Central memory CD8-positive, alpha-beta T cell (primary cell): ENCODE measurements around the gene CMIP.

ENCODE experiments used
- ATAC-seq: fragments of 150-1000 bp; cut with Tn5 transposase; replicated peaks from 2 replicates; pipeline ENCODE4 v1.10.0; 2022; ENCODE audit warnings: mild to moderate bottlenecking, moderate FRiP score, moderate number of reproducible peaks; ENCODE audit not compliant: poor library complexity, severe bottlenecking; ENCODE audit errors: extremely low read depth
- DNase-seq, 2 donors: peaks; one replicate each; pipeline ENCODE4 v3.0.0; 2021; ENCODE audit warnings: low spot score in 2 of 2
- H3K27ac Mint-ChIP-seq: one replicate; pipeline ENCODE4 v1.8.0; 2022; ENCODE audit warnings: low read depth, mild to moderate bottlenecking, moderate library complexity, mixed read lengths
- H3K27me3 Mint-ChIP-seq: one replicate; pipeline ENCODE4 v1.8.0; 2022; ENCODE audit warnings: mixed read lengths
- H3K36me3 Mint-ChIP-seq: one replicate; pipeline ENCODE4 v1.8.0; 2022; ENCODE audit warnings: mild to moderate bottlenecking, moderate library complexity, mixed read lengths; ENCODE audit not compliant: insufficient read depth
- H3K4me1 Mint-ChIP-seq: one replicate; pipeline ENCODE4 v1.8.0; 2022; ENCODE audit warnings: mixed read lengths
- H3K4me3 Mint-ChIP-seq: one replicate; pipeline ENCODE4 v1.8.0; 2022; ENCODE audit warnings: mild to moderate bottlenecking, moderate library complexity, mixed read lengths
- H3K9me3 Mint-ChIP-seq: one replicate; pipeline ENCODE4 v1.8.0; 2022; ENCODE audit warnings: mixed read lengths

Gene CMIP

GRCh38 chr16:81527477-81528178, 83.0 kb downstream of the CMIP start:
- no peak for ATAC-seq
- Mint-ChIP-seq H3K4me1 (peaks cover 68% of the 10 kb centered on the region), H3K27ac (peak overlapping the region; percentile 96), H3K4me3 (peak overlapping the region; percentile 60), H3K9me3 (no peaks in the 10 kb centered on the region), H3K36me3 (peaks cover 24% of the 10 kb centered on the region), H3K27me3 (no peaks in the 10 kb centered on the region)
- DNase-seq, result no peak

- DNase-seq (no peak), ATAC-seq (no peak)
- no peak overlapping the region for H3K4me3 Mint-ChIP-seq
- no peaks in the 10 kb centered on the region for H3K27me3 Mint-ChIP-seq
- H3K27ac Mint-ChIP-seq, result peak overlapping the region; percentile 96
- H3K9me3 Mint-ChIP-seq, result no peaks in the 10 kb centered on the region
- H3K4me1 Mint-ChIP-seq, result peaks cover 68% of the 10 kb centered on the region
- peaks cover 24% of the 10 kb centered on the region for H3K36me3 Mint-ChIP-seq
Observed at GRCh38 chr16:81528256-81528655, 83.6 kb downstream of the CMIP start.

GRCh38 chr16:81530296-81530721, 85.7 kb downstream of the CMIP start:
- H3K4me1 Mint-ChIP-seq, result peaks cover 57% of the 10 kb centered on the region

GRCh38 chr16:81530814-81531213, 86.2 kb downstream of the CMIP start:
- DNase-seq (no peak), ATAC-seq (no peak)
- Mint-ChIP-seq H3K27ac (no peak overlapping the region), H3K36me3 (peaks cover 17% of the 10 kb centered on the region), H3K4me1 (peaks cover 52% of the 10 kb centered on the region), H3K4me3 (no peak overlapping the region), H3K27me3 (no peaks in the 10 kb centered on the region), H3K9me3 (no peaks in the 10 kb centered on the region)

More at GRCh38 chr16:81530296-81530721, 85.7 kb downstream of the CMIP start:
- no peaks in the 10 kb centered on the region for H3K9me3 Mint-ChIP-seq
- H3K27ac Mint-ChIP-seq, result peak overlapping the region; percentile 96
- ATAC-seq (no peak), DNase-seq (no peak)
- H3K36me3 Mint-ChIP-seq, result peaks cover 17% of the 10 kb centered on the region
- no peak overlapping the region for H3K4me3 Mint-ChIP-seq
- H3K27me3 Mint-ChIP-seq, result no peaks in the 10 kb centered on the region

- H3K36me3 Mint-ChIP-seq, result peaks cover 17% of the 10 kb centered on the region
- H3K4me1 Mint-ChIP-seq, result peaks cover 46% of the 10 kb centered on the region
- no peak overlapping the region for H3K4me3 Mint-ChIP-seq
- no peak for ATAC-seq
- no peak for DNase-seq
- no peak overlapping the region for H3K27ac Mint-ChIP-seq
- H3K27me3 Mint-ChIP-seq, result no peaks in the 10 kb centered on the region
- no peaks in the 10 kb centered on the region for H3K9me3 Mint-ChIP-seq
Observed at GRCh38 chr16:81531419-81531821, 86.8 kb downstream of the CMIP start.

GRCh38 chr16:81532491-81533174, 88.0 kb downstream of the CMIP start:
- Mint-ChIP-seq H3K27ac (peak overlapping the region; percentile 19), H3K27me3 (no peaks in the 10 kb centered on the region), H3K36me3 (peaks cover 15% of the 10 kb centered on the region), H3K4me1 (peaks cover 36% of the 10 kb centered on the region), H3K4me3 (no peak overlapping the region), H3K9me3 (no peaks in the 10 kb centered on the region)
- ATAC-seq, result no peak
- no peak for DNase-seq

- Mint-ChIP-seq H3K27me3 (no peaks in the 10 kb centered on the region), H3K4me3 (no peak overlapping the region), H3K9me3 (no peaks in the 10 kb centered on the region), H3K36me3 (peaks cover 15% of the 10 kb centered on the region), H3K27ac (no peak overlapping the region), H3K4me1 (peaks cover 40% of the 10 kb centered on the region)
- DNase-seq (no peak), ATAC-seq (no peak)
Observed at GRCh38 chr16:81533175-81533507, 88.5 kb downstream of the CMIP start.

GRCh38 chr16:81535679-81536360, 91.2 kb downstream of the CMIP start:
- ATAC-seq (no peak), DNase-seq (no peak)
- H3K27ac Mint-ChIP-seq, result no peak overlapping the region
- H3K4me3 Mint-ChIP-seq, result no peak overlapping the region
- H3K36me3 Mint-ChIP-seq, result peaks cover 14% of the 10 kb centered on the region
- no peaks in the 10 kb centered on the region for H3K9me3 Mint-ChIP-seq
- peaks cover 27% of the 10 kb centered on the region for H3K4me1 Mint-ChIP-seq
- no peaks in the 10 kb centered on the region for H3K27me3 Mint-ChIP-seq

- Mint-ChIP-seq H3K4me3 (no peak overlapping the region), H3K27me3 (no peaks in the 10 kb centered on the region), H3K4me1 (peaks cover 29% of the 10 kb centered on the region), H3K36me3 (peaks cover 11% of the 10 kb centered on the region), H3K9me3 (no peaks in the 10 kb centered on the region), H3K27ac (peak overlapping the region; percentile 16)
- no peak for ATAC-seq
- no peak for DNase-seq
Observed at GRCh38 chr16:81536648-81537047, 92.0 kb downstream of the CMIP start.

GRCh38 chr16:81537721-81538561, 93.3 kb downstream of the CMIP start:
- Mint-ChIP-seq H3K9me3 (no peaks in the 10 kb centered on the region), H3K4me3 (no peak overlapping the region), H3K27me3 (no peaks in the 10 kb centered on the region), H3K27ac (no peak overlapping the region), H3K4me1 (peaks cover 37% of the 10 kb centered on the region), H3K36me3 (peaks cover 11% of the 10 kb centered on the region)
- no peak for DNase-seq
- ATAC-seq, result no peak

GRCh38 chr16:81539009-81539758, 94.6 kb downstream of the CMIP start:
- Mint-ChIP-seq H3K9me3 (no peaks in the 10 kb centered on the region), H3K4me1 (peaks cover 44% of the 10 kb centered on the region), H3K27me3 (no peaks in the 10 kb centered on the region), H3K36me3 (peaks cover 6% of the 10 kb centered on the region), H3K27ac (peak overlapping the region; percentile 1), H3K4me3 (no peak overlapping the region)
- no peak for ATAC-seq
- no peak for DNase-seq
